Body of pancreas (tissue), 4 donors: ENCODE data around the gene RAC2. TPM values are rescaled to one million over a fixed set of nuclear protein-coding genes. Genes with fewer than 3 reads are reported as not detected.

Experiments used
- ATAC-seq: fragments of 150-250 bp; one replicate; pipeline ENCODE4 v1.9.1; 2016
- DNase-seq, 4 donors: peaks; one replicate each; pipeline ENCODE4 v3.0.0-alpha.2; 2019
- H3K27ac ChIP-seq, 4 donors: fragments of 200-600 bp; sonication (generic); 1 replicate in 3 of 4; 2 replicates in 1 of 4; pipeline versions ENCODE4 v1.5.1 to v1.6.1; 2016 to 2019; ENCODE audit warnings: mild to moderate bottlenecking in 1 of 4, mixed read lengths in 1 of 4, moderate library complexity in 1 of 4
- H3K27me3 ChIP-seq, 2 donors: fragments of 200-600 bp; sonication (generic); one replicate each; pipeline ENCODE4 v1.6.0; 2016; ENCODE audit warnings: mild to moderate bottlenecking in 1 of 2
- H3K36me3 ChIP-seq, 2 donors: fragments of 200-600 bp; sonication (generic); replicated peaks in 1 of 2; 2 replicates each; pipeline ENCODE4 v1.5.1; 2016; ENCODE audit warnings: low read depth in 2 of 2; ENCODE audit not compliant: insufficient read depth in 1 of 2
- H3K4me1 ChIP-seq: fragments of 200-600 bp; sonication (generic); one replicate; pipeline ENCODE4 v1.6.0; 2016
- H3K4me3 ChIP-seq, 2 donors: fragments of 200-600 bp; sonication (generic); 1 replicate in 1 of 2; 2 replicates in 1 of 2; pipeline ENCODE4 v1.5.1; 2016 to 2019
- H3K9me3 ChIP-seq, 3 donors: fragments of 200-600 bp; sonication (generic); 1 replicate in 2 of 3; 2 replicates in 1 of 3; pipeline ENCODE4 v1.5.1; 2016
- POLR2A ChIP-seq, 3 donors: fragments of 450-650 bp; IDR thresholded peaks; one replicate each; pipeline ENCODE4 v1.6.1; 2016; ENCODE audit warnings: antibody characterized with exemption in 3 of 3, mild to moderate bottlenecking in 2 of 3
- WGBS, 2 donors: methylation state at CpG; one replicate each; pipeline ENCODE4 v1.1.5; 2017; 5-methylcytosine and 5-hydroxymethylcytosine counted together
- intact Hi-C: fragments of 100-400 bp; cut with DNase I; formaldehyde crosslinking; loops from one replicate; pipeline ENCODE4 v1.15.1; 2023
- total RNA-seq, 2 donors: library from RNA; depleted of rRNA; stranded (reverse); fragments of >200 nt; gene quantifications; one replicate each; pipeline ENCODE4 v1.1.0, GENCODE V29; 2016
- TF ChIP-seq, protein P1 (sequence below), 7 experiments: fragments of 450-650 bp in 4 of 7; fragments of 200-600 bp in 3 of 7; sonication (generic) in 3 of 7; IDR thresholded peaks; one replicate each; pipeline ENCODE4 v1.5.1; 2016 to 2019; ENCODE audit warnings: antibody characterized with exemption in 7 of 7

RAC2 gene
- total RNA-seq, 2 donors from 2014 or later, result 4.3 to 4.9 TPM

DNA sequence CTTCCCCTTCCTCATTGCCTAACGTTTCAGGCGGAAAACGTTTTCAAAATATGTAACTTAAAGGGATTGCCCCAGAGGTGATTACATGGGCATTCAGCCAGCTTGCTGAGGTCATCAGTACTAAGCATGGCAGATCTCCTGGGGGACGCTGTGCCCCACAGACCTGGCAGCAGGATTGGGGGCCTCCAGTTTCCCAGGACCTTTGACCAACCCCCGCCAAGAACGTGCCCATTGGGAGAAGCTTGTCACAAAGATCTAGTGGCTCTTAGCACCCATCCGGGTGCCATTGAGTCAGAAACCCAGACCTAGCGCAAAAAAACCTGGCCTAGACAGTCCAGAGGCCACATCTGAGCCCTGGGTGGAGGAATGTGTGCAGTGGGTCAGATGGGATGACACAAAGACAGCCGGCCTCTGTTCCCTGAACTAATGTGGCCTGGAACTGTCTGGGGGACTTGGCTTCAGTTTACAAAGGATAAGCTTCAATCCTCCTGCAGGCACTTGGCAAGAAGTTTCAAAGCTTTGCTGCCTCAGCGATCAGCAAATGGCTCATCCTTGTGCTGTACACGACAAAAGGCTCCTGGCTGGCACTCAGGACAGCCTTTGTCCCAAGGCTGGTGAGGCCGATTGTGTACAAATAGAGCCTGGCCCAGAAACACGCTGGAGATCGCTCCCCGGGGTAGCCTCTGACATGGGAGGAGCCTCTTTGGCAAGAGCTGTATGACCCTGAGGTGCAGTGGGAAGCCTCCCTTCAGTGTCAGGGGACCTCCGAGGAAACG lies 65.5 kb downstream of the RAC2 start:
- intact Hi-C loops, result no loop called here
- Histone ChIP-seq H3K27ac (peak overlapping the region in 1 of 4 donors; percentile 14), H3K4me1 (peaks cover 17% of the 10 kb centered on the region)

DNA sequence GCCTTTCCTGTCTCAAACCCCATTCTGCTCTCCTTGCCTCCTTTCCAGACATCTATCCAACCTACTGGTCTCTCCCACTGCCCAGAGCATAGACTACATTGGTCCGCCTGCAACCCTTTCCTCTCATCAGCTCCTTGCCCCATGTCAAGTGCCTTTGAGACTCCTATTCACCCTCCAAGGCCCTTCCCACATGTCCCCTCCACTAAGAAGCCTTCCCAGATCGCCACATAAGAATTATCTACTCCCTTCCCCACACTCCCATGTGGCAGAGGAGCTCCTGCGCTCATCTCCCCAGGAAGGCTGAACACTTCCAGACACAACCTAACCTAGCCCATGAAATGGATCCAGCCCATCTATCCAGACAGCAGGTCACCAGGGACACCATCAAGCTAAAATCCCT lies 66.3 kb downstream of the RAC2 start:
- WGBS, 2 donors, result 79 to 92% methylated on average over 3 of the region's 3 CpGs
- Histone ChIP-seq H3K9me3 (no peaks in the 10 kb centered on the region), H3K4me3 (no peak overlapping the region), H3K4me1 (peaks cover 17% of the 10 kb centered on the region), H3K36me3 (no peaks in the 10 kb centered on the region), H3K27ac (no peak overlapping the region), H3K27me3 (no peaks in the 10 kb centered on the region)
- no peak for ATAC-seq
- DNase-seq, result no peak
- TF ChIP-seq, protein P1, sequence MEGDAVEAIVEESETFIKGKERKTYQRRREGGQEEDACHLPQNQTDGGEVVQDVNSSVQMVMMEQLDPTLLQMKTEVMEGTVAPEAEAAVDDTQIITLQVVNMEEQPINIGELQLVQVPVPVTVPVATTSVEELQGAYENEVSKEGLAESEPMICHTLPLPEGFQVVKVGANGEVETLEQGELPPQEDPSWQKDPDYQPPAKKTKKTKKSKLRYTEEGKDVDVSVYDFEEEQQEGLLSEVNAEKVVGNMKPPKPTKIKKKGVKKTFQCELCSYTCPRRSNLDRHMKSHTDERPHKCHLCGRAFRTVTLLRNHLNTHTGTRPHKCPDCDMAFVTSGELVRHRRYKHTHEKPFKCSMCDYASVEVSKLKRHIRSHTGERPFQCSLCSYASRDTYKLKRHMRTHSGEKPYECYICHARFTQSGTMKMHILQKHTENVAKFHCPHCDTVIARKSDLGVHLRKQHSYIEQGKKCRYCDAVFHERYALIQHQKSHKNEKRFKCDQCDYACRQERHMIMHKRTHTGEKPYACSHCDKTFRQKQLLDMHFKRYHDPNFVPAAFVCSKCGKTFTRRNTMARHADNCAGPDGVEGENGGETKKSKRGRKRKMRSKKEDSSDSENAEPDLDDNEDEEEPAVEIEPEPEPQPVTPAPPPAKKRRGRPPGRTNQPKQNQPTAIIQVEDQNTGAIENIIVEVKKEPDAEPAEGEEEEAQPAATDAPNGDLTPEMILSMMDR (IDR thresholded peaks at IDR 0.05), result no peak
- no peak for TF ChIP-seq POLR2A (IDR thresholded peaks at IDR 0.05)
- intact Hi-C loops, result no loop called here

More for the DNA sequence above, 65.5 kb downstream of the RAC2 start:
- ATAC-seq (peak; percentile 34), DNase-seq (peak in 3 of 4 donors; percentile 44 to 57 (median 57))
- no peaks in the 10 kb centered on the region for H3K27me3 ChIP-seq
- TF ChIP-seq, protein P1 (IDR thresholded peaks at IDR 0.05), result no peak
- TF ChIP-seq POLR2A (IDR thresholded peaks at IDR 0.05), result no peak
- H3K4me3 ChIP-seq, result no peak overlapping the region
- 28 to 32% methylated on average over 13 to 16 of the region's 17 CpGs for WGBS, 2 donors
- H3K36me3 ChIP-seq, result no peaks in the 10 kb centered on the region
- H3K9me3 ChIP-seq, result no peaks in the 10 kb centered on the region

DNA sequence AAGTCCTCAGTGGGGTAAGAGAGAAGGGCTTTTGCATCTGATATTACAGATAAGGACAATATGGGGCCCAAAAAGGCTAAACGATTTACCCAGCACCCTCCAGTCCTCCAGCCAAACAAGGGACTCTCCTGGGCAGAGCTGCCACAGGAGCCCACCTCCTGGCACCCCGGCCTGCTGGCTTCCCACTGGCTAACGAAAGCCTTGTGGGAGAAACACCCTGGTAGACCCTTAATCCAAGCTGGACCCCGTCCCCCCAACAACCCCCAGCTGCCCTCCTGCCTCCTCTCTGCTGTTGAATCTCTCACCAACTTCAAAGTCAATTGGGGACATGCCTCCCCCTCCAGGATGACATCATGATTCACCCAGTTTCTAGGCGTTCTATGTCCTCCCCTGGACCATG lies 66.8 kb downstream of the RAC2 start:
- intact Hi-C loops, result no loop called here
- ATAC-seq (no peak), DNase-seq (no peak)
- H3K36me3 ChIP-seq, result no peaks in the 10 kb centered on the region
- no peak overlapping the region for H3K4me3 ChIP-seq
- no peak for TF ChIP-seq POLR2A (IDR thresholded peaks at IDR 0.05)
- TF ChIP-seq, protein P1 (IDR thresholded peaks at IDR 0.05), result no peak
- H3K4me1 ChIP-seq, result peaks cover 17% of the 10 kb centered on the region
- no peaks in the 10 kb centered on the region for H3K27me3 ChIP-seq
- H3K9me3 ChIP-seq, result no peaks in the 10 kb centered on the region
- peak overlapping the region in 1 of 4 donors; percentile 52 for H3K27ac ChIP-seq
- WGBS, 2 donors, result 56 to 60% methylated on average over 4 to 5 of the region's 5 CpGs

DNA sequence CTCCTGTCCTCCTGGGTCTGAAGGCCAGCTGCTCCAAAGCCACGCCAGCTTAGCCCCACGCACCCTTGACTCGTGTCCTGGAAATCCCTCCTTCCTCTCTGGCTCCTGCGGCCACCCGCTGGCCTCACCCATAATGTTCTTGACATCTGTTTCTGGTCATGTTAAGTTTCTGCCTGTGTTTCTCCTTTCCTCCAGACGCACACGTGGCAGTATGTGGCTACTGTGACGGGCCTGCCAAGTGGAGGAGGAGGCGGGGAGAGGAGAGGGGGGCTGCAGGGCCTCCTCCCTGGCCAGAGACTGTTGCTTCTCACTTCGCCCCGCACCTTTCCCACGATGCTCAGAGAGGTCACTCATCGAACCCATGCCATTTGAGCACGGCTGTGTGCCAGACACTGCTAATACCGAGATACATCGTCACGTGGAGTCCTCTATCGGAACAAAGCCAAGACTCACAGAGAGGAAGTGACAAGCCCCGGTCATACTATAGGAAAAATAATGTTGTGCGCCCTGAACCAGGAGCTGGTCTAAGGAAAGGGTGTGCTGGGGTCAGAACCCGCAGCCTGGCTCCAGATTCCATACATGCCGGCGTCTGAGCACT lies 67.5 kb downstream of the RAC2 start:
- Histone ChIP-seq H3K9me3 (no peaks in the 10 kb centered on the region), H3K4me1 (peaks cover 17% of the 10 kb centered on the region), H3K27me3 (no peaks in the 10 kb centered on the region), H3K4me3 (no peak overlapping the region), H3K36me3 (no peaks in the 10 kb centered on the region), H3K27ac (peak overlapping the region in 1 of 4 donors; percentile 52)
- ATAC-seq (peak; percentile 43), DNase-seq (peak in 2 of 4 donors; percentile 38 to 62)
- intact Hi-C loops, result no loop called here
- no peak for TF ChIP-seq POLR2A (IDR thresholded peaks at IDR 0.05)
- TF ChIP-seq, protein P1 (IDR thresholded peaks at IDR 0.05), result no peak
- WGBS, 2 donors, result 51 to 73% methylated on average over 10 to 23 of the region's 23 CpGs
